ENCODE results near the gene HS3ST6.
"Not testable (repeated sequence)": the region's sequence is repeated elsewhere in the genome, so short reads cannot be mapped to it uniquely, and the experiment has no call there.

The HS3ST6 gene

DNA sequence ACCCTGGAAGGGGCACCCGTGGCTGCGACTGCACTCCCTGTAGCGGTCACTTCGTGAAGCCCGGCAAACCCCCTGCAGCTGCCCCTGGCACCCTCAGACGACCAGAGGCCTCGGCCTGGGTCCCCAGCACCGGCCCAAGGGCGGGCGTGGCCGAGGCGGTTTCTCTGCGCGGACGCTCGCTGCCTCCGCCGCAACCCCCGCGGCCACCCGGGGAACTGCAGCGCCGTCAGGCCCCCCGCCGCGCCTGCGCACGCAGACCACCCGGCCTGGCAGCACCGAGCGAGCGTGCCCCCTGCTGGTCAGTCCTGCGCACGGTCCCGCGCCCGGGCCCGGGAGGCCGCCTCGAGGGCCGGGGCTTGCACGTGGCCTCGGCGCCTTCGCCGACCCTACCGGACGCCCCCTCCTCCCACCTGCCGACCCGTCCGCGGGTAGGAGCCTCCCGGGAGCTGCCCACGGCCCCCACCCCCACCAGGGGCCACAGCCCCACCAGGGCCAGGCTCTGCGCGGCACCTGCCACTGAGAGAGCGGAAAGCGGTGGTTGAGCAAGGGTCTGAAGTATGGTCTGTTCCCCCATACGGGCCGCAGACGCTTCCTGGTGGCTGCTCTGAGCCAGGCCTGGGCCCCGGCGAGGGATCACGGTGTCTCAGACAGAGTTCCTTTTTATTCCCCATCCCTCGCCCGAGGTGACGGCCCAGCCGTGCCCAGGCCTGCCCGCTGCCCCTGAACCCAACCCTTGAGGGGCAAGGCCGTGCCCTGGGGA lies 11.5 kb upstream of the HS3ST6 start:
- peak in 54 of 56 donors; percentile 2 to 91 (median 72) for DNase-seq

DNA sequence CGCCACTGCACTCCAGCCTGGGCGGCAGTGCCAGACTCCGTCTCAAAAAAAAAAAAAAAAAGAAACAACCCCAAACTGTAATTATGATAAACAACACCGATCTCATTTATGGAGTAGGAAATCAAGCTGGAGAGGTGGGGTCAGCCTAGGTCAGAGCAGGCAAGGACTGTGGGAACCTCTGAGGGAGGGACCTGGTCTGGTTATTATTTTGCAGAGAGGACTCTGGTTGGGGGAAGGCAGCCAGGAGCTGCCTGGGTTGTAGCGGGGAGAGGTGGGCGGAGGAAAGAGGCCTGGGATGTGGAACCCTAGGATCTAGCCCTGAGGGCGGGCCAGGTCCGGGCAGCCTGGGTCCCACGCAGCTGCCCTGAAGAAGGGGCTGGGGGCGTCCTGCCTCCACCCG lies 10.9 kb upstream of the HS3ST6 start:
- peak in 1 of 56 donors; percentile 18 for DNase-seq

DNA sequence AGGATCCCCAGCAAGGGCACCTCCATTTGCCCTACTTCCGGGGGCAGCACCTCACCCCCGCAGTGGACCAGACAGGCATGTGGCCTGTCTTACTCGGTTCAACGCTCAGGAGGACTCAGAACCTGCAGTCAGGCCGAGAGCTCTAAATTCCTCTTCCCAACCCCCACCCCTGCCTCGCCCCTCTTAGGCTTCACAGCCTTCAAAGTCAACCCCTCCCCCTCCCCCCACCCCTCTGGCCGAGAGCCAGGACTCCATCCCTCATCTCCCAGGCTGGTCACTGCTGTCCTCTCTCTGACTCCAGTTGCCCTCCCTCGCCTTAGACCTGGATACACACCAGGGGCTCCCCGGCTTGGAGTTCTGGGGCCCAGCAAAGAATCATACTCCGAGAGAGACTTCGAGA lies 8.1 kb upstream of the HS3ST6 start:
- DNase-seq, result no peak

DNA sequence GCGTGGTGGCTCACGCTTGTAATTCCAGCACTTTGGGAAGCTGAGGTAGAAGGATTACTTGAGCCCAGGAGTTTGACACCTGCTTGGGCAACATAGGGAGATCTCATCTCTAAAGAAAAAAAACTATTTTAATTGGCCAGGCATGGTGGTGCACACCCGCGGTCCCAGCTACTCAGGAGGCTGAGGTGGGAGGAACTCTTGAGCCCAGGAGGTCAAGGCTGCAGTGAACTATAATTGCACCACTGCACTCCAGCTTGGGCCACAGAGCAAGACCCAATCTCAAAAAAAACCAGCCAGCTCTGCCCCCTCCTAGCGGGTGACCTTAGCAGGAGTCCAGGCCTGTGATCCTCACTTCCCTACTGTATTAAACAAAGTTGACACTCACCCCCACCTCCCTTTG lies 5.9 kb upstream of the HS3ST6 start:
- DNase-seq, result no peak

DNA sequence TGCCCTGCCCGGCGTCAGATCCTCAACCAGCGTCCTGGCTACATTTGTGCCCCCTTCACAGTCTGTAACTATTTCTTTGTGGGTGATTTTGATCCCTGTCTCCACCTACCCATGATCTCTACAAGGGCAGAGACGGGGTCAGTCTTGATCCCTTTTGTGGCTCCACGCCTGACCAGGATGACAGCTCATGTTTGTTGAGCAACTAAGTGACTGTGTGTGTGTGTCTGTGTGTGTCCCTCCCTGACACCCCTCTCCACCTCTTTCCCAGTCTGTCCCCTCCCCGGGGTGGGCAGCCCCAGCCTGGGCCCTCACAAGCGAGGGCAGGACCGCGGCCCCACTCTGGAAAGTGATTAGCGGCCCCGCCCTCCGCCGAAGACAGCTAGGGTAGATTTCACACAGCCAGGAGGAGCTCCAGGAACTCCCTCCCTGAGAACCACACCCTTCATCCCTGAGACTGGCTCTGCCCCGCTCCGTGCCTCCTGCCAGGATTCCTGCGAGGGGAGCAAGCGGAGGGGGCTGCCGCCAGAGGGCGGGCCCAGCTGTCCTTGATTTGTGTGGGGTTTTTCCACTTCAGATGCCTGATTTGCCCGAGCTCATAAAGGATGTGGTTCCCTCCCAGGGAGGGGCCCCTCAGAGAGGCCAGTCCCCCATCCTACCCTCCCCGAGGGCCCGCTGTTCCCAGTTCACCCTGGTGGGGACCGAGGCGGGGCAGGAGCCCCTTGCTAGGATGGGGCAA lies 5.3 kb upstream of the HS3ST6 start:
- DNase-seq, result no peak

DNA sequence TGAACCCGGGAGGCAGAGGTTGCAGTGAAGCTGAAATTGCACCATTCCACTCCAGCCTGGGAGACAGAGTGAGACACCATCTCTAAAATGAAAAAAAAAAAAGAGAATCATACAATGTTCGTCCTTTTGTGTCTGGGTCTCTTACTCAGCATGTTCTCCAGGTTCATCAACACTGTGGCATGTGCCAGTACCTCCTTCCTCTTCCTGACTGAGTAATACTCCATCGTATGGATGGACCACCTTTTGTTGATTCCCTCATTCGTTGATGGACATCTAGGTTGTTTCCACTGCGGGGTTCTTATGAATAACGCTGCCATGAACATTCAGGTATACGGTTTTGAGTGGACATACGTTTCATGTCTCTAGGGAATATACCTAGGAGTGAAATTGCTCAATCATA lies 4.1 kb upstream of the HS3ST6 start:
- DNase-seq, result no peak

DNA sequence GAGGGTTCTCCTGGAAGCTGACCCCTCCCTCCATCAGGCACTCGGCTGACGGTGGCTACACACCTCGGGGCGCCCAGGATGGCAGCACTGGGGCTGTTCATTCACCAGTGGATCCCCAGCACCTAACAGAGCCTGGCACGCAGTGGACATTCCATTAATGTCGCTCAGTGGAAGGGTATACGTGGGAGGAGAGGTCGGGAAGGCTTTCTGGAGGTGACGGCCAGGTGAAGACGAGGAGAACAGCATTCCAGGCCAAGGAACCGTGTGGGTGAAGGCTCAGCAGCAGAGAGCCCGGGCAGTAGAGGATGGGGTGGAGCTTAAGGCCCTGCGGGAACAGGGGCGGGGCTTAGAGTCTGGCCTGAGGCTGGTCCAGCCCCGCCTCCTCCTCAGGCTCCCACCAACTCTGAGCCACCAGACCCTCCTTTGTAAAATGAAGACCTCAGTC lies 2.5 kb upstream of the HS3ST6 start:
- no peak for DNase-seq

DNA sequence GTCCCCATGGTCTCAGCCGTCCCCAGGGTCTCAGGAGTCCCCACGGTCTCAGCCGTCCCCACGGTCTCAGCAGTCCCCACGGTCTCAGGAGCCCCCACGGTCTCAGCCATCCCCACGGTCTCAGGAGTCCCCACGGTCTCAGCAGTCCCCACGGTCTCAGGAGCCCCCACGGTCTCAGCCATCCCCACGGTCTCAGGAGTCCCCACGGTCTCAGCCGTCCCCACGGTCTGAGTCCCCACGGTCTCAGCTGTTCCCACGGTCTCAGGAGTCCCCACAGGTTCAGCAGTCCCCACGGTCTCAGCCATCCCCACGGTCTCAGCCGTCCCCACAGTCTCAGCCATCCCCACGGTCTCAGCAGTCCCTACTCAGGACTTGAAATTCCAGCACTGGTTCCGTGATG lies 1.9 kb upstream of the HS3ST6 start:
- not testable (repeated sequence) for DNase-seq

DNA sequence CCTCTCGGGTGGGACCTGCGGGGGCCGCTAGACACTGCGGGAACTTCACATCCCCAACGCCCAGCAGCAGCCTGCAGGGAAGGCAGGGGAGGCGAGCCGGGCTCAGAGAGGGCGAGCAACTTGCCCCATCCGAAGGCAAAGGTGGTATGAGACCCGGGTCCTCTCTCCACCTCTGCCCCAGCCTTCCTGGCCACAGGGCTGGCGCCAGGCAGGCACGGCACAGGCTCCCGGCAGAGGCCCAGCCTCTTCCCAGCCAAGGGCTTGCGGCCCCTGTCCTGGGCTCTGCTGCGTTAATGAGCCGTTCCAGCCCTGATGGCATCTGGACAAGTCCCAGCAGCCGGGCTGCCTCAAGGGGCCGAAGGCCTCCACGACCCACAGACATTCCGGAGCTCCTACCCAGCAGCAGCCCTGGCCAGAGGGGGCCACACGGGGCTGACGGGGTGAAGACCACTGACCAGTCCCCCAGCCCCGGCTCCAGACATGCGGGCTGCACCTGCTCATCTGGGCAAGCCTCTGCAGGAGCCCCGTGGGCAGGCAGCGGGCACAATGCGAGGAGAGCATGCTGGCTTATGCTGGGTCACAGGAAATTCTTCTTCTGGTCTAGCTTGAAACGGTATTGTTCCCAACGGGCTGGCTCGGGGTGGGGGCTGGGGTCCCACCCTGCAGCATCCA lies 1.2 kb upstream of the HS3ST6 start:
- no peak for DNase-seq

DNA sequence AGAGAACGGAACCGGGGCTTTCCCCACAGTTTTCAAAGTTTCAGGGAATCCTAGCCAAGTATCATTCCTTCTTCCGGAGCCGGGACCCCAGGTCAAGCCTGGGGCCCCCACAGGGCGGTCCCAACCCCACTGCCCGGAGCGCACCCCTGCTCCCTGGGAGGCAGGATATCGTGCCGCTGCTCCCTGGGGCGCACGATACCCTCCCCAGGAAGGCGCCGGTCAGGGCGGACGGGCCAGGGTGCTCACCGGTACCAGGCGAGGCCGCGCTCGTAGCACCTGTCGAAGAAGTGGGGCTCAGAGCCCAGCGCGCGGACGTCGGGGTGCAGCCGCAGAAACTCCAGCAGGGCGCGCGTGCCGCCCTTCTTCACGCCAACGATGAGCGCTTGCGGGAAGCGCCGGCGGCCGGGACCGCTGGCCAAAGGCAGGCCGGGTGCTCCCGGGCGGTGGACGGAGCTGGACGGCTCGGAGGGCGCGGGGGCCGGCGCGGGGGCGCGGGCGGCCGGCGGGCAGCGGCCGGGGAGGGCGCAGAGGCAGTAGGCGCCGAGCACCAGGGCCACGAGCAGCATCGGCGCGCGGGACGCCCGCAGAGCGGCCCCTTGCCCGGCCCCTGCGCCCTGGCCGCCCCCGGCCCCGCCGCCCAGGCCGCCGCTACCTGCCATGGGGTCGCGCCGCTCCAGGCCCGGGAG lies 407 bp downstream of the HS3ST6 start:
- no peak for DNase-seq

DNA sequence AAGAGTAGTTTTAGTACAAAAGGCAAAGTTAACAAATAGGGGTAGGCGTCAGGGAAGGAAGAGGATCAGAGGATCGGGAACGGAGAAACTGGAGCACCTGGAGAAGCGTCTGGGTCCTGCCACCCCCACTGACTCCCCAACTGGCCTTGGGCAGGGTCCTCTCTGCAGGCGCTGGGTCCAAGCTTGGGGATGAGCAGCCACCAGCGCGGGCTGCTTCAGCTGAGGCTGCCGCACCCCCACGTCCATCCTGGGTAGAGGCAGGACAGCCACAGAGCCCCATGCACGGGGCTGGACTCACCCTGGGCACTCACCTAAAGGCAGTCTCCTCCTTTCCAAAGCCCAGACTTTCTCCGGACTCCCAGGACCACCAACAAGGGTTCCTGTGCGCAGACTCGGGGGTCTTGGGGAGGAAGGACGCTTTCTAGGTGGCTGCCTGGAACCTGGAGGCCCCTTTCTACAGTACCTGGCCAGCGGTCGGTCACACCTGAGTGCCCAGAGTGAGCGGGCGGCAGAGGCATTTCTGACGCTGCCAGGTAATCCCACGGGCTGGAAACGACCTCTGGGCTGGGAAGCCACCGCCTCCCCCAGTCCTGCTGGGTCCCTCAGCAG lies 1.1 kb downstream of the HS3ST6 start:
- no peak for DNase-seq

DNA sequence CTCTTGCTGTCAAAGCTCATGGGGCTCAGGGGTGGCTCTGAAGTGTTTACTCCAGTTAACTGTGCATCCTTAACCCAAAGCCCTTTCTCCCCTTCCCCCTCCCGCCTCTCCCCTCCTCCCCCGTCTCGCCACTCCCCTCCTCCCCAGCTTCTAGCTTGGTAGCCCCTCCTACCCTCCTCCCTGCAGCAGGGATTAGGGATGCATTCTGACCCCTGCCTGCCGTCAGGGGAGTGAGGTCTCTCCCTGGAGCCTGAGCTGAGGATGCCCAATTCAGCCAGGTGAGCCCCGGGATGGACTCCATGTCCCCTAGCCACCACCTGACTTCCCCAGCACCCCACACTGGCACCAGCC lies 1.6 kb downstream of the HS3ST6 start:
- DNase-seq, result no peak

DNA sequence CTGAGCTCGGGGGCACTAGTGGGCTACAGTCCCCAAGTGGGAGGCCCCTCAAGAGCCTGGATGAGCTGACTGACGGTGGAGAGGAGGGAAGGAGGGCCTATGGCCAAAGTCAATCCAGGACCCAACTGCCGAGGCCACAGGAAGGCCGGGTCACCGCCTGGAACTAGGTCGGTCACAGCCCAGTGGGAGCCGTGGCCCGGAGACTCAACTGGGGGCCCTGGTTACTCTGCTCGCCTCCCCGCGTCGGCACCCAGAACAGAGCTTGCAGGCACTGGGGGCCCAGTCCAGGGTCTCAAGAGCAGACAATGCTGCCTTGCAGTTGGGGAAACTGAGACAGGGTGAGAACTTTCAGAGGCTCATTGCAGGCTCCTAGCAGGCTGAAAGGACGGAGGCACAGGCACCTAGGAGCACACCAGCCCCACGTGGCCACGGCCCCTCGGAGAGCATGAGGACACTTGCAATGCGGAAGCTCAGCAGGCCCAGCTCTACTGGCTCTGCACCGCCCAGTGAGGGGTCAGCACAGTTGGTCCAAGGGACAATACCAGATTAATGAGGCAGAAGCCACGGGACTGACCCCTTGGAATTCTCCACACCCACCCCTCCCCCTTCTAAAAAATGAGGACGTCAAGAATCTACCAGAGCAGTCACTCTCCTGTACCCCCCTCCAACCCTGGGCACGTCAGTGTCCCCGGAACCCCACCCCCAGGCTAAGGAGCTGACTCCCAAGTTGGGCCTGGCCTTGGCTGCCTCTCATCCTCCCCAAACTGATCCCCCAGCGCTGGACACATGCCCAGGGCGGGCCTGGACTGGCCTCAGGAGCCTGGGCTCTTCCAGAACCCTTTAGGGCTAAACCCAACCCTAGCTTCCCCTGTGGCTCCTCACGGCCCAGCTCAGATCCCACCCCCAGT lies 2.2 kb downstream of the HS3ST6 start:
- DNase-seq, result no peak

DNA sequence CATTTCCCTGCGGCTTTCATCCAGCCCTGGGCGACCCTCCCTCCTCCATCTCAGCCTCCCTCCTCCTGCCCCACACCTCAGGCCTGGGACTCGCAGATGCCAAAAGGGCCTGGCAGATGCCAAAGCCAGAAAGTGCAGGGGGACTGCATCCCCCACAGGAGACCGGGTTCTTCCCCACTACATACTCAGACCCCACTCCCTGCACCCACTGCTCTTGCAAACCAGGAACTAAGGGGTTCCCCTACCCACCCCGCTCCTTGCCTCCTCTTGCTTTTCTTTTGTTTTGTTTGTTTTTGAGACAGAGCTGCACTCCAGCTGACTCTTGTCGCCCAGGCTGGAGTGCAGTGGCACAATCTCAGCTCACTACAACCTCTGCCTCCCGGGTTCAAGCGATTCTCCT lies 3.2 kb downstream of the HS3ST6 start:
- DNase-seq, result no peak

DNA sequence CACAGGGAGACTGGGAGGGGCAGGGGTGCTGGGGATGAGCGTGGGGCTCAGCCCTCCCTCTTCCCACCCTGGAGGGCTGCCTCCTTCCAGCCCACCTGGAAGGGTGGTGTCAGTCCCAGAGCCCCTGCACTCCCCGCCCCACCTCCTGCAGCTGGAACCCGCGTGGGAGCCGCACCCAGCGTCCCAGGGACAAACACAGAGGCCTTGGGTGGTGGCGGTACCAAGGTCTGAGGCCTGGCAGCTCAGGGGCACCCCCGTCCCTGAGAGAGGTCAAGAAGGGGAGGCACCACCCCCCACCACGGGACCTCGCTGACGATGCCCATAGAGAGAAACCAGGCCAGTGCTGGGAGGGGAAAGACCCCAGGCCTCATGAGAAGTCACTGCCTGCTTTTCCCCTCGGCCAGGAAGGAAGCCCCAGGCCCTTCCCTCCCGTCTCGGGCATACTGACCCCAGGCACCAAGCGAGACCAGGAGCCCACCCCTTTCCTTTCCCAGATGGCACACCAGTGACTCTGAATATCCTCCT lies 4.1 kb downstream of the HS3ST6 start:
- no peak for DNase-seq

DNA sequence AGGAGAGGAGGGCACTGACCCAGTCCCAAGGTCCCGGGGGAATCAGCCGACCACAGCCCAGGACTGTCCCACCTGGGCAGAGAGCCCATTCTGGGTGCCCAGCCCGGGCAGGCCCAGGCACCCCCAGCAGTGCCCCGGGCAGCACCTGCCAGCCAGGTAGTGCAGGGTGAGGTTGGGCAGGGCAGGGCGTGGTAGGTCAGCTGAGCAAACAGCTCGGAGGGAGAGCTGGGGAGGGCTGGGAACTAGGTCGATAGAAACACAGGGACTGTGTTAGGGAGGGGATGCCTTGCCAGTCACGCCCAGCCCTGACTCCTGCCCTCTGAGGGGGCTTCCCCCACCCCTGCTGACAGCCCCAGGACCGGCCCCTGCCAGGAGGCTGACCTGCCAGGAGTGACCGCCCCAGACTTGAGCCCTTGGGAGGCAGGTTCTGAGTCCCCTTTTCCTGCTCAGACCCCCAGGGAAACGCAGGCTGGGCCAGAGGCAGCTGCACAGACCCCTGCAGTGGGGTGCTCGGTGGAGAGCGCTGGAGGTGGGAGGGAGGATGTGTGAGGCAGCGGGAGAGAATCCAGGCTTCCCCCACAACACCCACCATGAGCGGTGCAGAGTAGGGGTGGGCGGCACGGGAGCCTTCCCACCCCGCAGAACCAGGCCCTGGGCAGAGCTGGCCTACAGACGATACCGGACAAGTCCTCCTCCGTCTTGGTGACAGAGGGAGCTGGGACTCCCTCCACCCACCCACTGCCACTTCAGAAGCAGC lies 4.7 kb downstream of the HS3ST6 start:
- DNase-seq, result no peak

DNA sequence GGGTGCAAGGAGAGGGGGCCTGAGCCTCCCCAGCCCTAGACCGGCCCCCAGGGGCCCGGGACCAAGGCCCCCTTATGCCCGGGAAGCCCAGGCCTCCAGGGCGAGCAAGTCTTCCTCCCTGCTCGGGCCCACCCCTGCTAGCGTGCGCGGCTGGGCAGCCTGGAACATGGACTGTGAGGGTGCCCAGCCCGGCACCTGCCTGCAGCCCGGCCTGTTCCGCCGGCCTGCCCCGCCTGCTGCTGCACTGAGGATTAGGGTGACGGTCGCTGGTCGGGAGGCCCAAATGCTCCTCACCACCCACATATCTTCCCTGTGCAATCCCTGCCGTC lies 6.0 kb downstream of the HS3ST6 start:
- no peak for DNase-seq

DNA sequence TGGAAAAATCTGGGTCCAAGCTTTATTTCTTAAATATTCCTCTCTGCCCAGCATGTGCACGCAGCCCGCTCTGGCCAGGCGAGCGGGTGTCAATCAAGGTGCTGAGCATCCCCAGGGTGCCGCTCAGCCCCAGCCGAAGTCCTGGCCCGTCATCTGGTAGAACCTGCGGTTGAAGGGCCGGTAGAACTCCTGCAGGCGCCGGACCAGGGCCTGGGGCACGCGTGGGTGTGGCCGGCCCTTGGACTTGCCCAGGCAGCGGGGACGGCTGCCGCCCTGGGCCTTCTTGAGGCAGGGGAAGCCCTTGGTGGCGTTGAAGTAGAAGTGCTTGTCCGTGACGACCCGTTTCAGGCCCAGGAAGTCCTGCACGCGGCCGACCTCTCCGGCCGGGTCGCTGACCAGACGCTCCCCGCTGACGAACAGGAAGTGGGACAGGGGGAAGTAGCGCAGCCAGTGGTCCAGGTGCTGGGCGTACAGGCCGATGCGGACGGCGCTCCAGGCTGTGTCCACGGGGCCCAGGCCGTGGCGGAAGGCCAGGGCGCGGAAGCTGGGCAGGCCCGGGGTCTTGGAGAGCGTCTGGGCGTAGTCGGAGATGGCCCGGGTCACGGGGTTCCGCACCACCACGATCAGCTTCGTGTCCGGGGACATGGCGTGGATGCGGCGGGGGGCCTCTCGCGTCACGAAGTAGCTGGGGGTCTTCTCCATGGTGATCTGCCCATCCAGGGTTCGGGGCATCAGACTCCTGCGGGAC lies 6.6 kb downstream of the HS3ST6 start:
- no peak for DNase-seq
